Frontal cortex (tissue), 4 donors: ENCODE results near the gene HSD17B2. TPM values are rescaled to one million over a fixed set of nuclear protein-coding genes. Genes with fewer than 3 reads are reported as not detected.
"Not testable (repeated sequence)": the region's sequence is repeated elsewhere in the genome, so short reads cannot be mapped to it uniquely, and the experiment has no call there.

Source experiments
- DNase-seq, 2 donors: peaks; one replicate each; pipeline ENCODE4 v3.0.0; 2012; ENCODE audit warnings: low spot score in 2 of 2
- FAIRE-seq: peaks from 2 replicates; lab custom pipeline; 2012; peaks lifted over from hg19 to GRCh38; lab: Jason Lieb, UNC
- total RNA-seq: library from RNA; depleted of rRNA; stranded (reverse); fragments of >200 nt; gene quantifications from one replicate; pipeline ENCODE4 v1.2.3, GENCODE V29; 2014
- donor health status: control.
- donor health status: control.
- donor health status: control.

HSD17B2 gene
- total RNA-seq, 1 donor from 2014 or later, result under 0.01 TPM

- FAIRE-seq (no peak), DNase-seq (no peak)
Observed at GRCh38 chr16:82072313-82072712, 37.3 kb downstream of the HSD17B2 start.

- DNase-seq (no peak), FAIRE-seq (no peak)
Observed at GRCh38 chr16:82074019-82074558, 39.0 kb downstream of the HSD17B2 start.

GRCh38 chr16:82078125-82078524 lies 43.1 kb downstream of the HSD17B2 start:
- DNase-seq, result no peak
- no peak for FAIRE-seq

GRCh38 chr16:82079892-82080291 lies 44.8 kb downstream of the HSD17B2 start:
- no peak for FAIRE-seq
- DNase-seq, result no peak

- FAIRE-seq, result no peak
- DNase-seq, result no peak
Observed at GRCh38 chr16:82081264-82081663, 46.2 kb downstream of the HSD17B2 start.

GRCh38 chr16:82082097-82082496 lies 47.0 kb downstream of the HSD17B2 start:
- no peak for FAIRE-seq
- DNase-seq, result no peak

GRCh38 chr16:82082543-82083244 lies 47.6 kb downstream of the HSD17B2 start:
- DNase-seq, result no peak
- FAIRE-seq, result no peak

GRCh38 chr16:82083710-82084353 lies 48.8 kb downstream of the HSD17B2 start:
- DNase-seq (no peak), FAIRE-seq (no peak)

GRCh38 chr16:82085011-82085779 lies 50.1 kb downstream of the HSD17B2 start:
- no peak for DNase-seq
- FAIRE-seq, result no peak

- DNase-seq (no peak), FAIRE-seq (no peak)
Observed at GRCh38 chr16:82088483-82088882, 53.4 kb downstream of the HSD17B2 start.

- FAIRE-seq (no peak), DNase-seq (no peak)
Observed at GRCh38 chr16:82091241-82091640, 56.2 kb downstream of the HSD17B2 start.

- DNase-seq (no peak), FAIRE-seq (no peak)
Observed at GRCh38 chr16:82092711-82093110, 57.7 kb downstream of the HSD17B2 start.

- no peak for FAIRE-seq
- DNase-seq, result no peak
Observed at GRCh38 chr16:82093666-82094300, 58.7 kb downstream of the HSD17B2 start.

GRCh38 chr16:82094942-82095540 lies 60.0 kb downstream of the HSD17B2 start:
- FAIRE-seq, result no peak
- no peak for DNase-seq

GRCh38 chr16:82096641-82097040 lies 61.6 kb downstream of the HSD17B2 start:
- FAIRE-seq (no peak), DNase-seq (no peak)

- DNase-seq (no peak), FAIRE-seq (no peak)
Observed at GRCh38 chr16:82105107-82105506, 70.1 kb downstream of the HSD17B2 start.

- DNase-seq (no peak), FAIRE-seq (no peak)
Observed at GRCh38 chr16:82108100-82108499, 73.0 kb downstream of the HSD17B2 start.

- FAIRE-seq (no peak), DNase-seq (no peak)
Observed at GRCh38 chr16:82108774-82109173, 73.7 kb downstream of the HSD17B2 start.

GRCh38 chr16:82109266-82109665 lies 74.2 kb downstream of the HSD17B2 start:
- DNase-seq, FAIRE-seq: not testable (repeated sequence)

- DNase-seq, result no peak
- no peak for FAIRE-seq
Observed at GRCh38 chr16:82111944-82112343, 76.9 kb downstream of the HSD17B2 start.
